ENCODE measurements around the gene PIGBOS1.
"Not testable (repeated sequence)": the region's sequence is repeated elsewhere in the genome, so short reads cannot be mapped to it uniquely, and the experiment has no call there.

DNA sequence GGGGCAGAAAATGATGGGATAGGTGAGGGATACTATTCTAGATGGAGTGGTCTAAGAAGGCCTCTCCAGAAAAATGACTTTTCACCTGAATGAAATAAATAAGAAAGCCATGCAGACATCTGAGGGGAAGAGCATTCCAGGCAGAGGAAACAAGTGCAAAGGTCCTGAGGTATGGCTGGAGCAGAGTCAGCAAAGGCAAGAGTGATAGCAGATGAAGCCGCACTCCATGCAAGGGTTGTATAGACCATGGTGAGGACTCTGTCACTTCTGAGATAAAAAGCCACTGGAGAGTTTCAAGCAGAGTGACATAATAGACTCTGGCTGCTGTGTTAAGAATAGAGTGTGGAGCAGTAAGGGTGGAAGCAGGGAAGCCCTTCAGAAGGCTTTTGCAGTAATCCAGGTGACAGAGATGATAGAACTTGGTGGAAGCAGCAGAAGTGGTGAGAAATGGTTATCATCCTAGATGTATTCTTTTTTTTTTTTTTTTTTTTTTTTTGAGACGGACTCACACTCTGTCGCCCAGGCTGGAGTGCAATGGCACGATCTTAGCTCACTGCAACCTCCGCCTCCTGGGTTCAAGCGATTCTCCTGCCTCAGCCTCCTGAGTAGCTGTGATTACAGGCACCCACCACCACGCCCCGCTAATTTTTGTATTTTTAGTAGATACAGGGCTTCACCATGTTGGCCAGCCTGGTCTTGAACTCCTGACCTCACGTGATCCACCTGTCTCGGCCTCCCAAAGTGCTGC, 32.3 kb downstream of the PIGBOS1 start:
- TF ChIP-seq, protein P1, sequence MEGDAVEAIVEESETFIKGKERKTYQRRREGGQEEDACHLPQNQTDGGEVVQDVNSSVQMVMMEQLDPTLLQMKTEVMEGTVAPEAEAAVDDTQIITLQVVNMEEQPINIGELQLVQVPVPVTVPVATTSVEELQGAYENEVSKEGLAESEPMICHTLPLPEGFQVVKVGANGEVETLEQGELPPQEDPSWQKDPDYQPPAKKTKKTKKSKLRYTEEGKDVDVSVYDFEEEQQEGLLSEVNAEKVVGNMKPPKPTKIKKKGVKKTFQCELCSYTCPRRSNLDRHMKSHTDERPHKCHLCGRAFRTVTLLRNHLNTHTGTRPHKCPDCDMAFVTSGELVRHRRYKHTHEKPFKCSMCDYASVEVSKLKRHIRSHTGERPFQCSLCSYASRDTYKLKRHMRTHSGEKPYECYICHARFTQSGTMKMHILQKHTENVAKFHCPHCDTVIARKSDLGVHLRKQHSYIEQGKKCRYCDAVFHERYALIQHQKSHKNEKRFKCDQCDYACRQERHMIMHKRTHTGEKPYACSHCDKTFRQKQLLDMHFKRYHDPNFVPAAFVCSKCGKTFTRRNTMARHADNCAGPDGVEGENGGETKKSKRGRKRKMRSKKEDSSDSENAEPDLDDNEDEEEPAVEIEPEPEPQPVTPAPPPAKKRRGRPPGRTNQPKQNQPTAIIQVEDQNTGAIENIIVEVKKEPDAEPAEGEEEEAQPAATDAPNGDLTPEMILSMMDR (IDR thresholded peaks at IDR 0.05; ENCODE audit: insufficient read depth, low read depth, low read length): not testable (repeated sequence)
- not testable (repeated sequence) for TF ChIP-seq EZH2 (IDR thresholded peaks at IDR 0.05; ENCODE audit: insufficient read depth, low read length)

Measured in astrocyte (in vitro differentiated cells and primary cell).